ENCODE results near the gene DQX1.

The DQX1 gene

GRCh38 chr2:74524005-74524404 lies 2.0 kb downstream of the DQX1 start:
- no peak for ATAC-seq
- no peak for TF ChIP-seq PATZ1 (CRISPR knock-in tag; IDR thresholded peaks at IDR 0.05; ENCODE audit: borderline replicate concordance)
- no peak for TF ChIP-seq SNAI2 (CRISPR knock-in tag; IDR thresholded peaks at IDR 0.05)
- no peak for TF ChIP-seq CSRNP3 (CRISPR knock-in tag; IDR thresholded peaks at IDR 0.05)
- no peak for TF ChIP-seq CSDC2 (CRISPR knock-in tag; IDR thresholded peaks at IDR 0.05)
- no peak for TF ChIP-seq TOX (CRISPR knock-in tag; IDR thresholded peaks at IDR 0.05; ENCODE audit: borderline replicate concordance)
- TF ChIP-seq ZNF8 (CRISPR knock-in tag; IDR thresholded peaks at IDR 0.05): no peak
- no peak for TF ChIP-seq TSHZ2 (CRISPR knock-in tag; IDR thresholded peaks at IDR 0.05)
- no peak for TF ChIP-seq POU6F1 (CRISPR knock-in tag; IDR thresholded peaks at IDR 0.05; ENCODE audit: borderline replicate concordance, low read depth)
- no peak for TF ChIP-seq BACH2 (CRISPR knock-in tag; IDR thresholded peaks at IDR 0.05; ENCODE audit: borderline replicate concordance)
- TF ChIP-seq RARB (CRISPR knock-in tag; IDR thresholded peaks at IDR 0.05): no peak
- no peak for TF ChIP-seq CREB5 (CRISPR knock-in tag; IDR thresholded peaks at IDR 0.05; ENCODE audit: low read depth)
- TF ChIP-seq PPARA (CRISPR knock-in tag; IDR thresholded peaks at IDR 0.05; ENCODE audit: borderline replicate concordance): no peak
- TF ChIP-seq ISL1 (CRISPR knock-in tag; IDR thresholded peaks at IDR 0.05): no peak
- TF ChIP-seq ZFP30 (CRISPR knock-in tag; IDR thresholded peaks at IDR 0.05): no peak
- TF ChIP-seq ARNTL (CRISPR knock-in tag; IDR thresholded peaks at IDR 0.05; ENCODE audit: borderline replicate concordance, low read depth): no peak
- TF ChIP-seq ZC3H10 (CRISPR knock-in tag; IDR thresholded peaks at IDR 0.05): no peak
- no peak for TF ChIP-seq ESRRG (CRISPR knock-in tag; IDR thresholded peaks at IDR 0.05)
- TF ChIP-seq TCF4 (CRISPR knock-in tag; IDR thresholded peaks at IDR 0.05; ENCODE audit: borderline replicate concordance): no peak

- TF ChIP-seq ZNF565 (CRISPR knock-in tag; conservative IDR thresholded peaks at IDR 0.05; ENCODE audit: low read depth): no peak
- TF ChIP-seq ZFP30 (CRISPR knock-in tag; IDR thresholded peaks at IDR 0.05): no peak
- TF ChIP-seq PPARA (CRISPR knock-in tag; IDR thresholded peaks at IDR 0.05; ENCODE audit: borderline replicate concordance): no peak
- TF ChIP-seq POU6F1 (CRISPR knock-in tag; IDR thresholded peaks at IDR 0.05; ENCODE audit: borderline replicate concordance, low read depth): no peak
- no peak for TF ChIP-seq CREB5 (CRISPR knock-in tag; IDR thresholded peaks at IDR 0.05; ENCODE audit: low read depth)
- TF ChIP-seq TOX (CRISPR knock-in tag; IDR thresholded peaks at IDR 0.05; ENCODE audit: borderline replicate concordance): no peak
- no peak for TF ChIP-seq ISL1 (CRISPR knock-in tag; IDR thresholded peaks at IDR 0.05)
- TF ChIP-seq ARNTL (CRISPR knock-in tag; IDR thresholded peaks at IDR 0.05; ENCODE audit: borderline replicate concordance, low read depth): no peak
- peak; percentile 3; the same call in 1 of the 3 replicates for ATAC-seq
These were observed 3.5 kb downstream of the DQX1 start for GRCh38 chr2:74522516-74522915.

Data from SK-N-SH treated with all-trans-retinoic acid at 6 μM for 48 hours (cell line).